NCI-H1048 (cell line): ENCODE data around the gene CSTF3.

Experiments
- DNase-seq: peaks from one replicate; lab custom pipeline; 2025; lab: John Stamatoyannopoulos, UW

CSTF3 gene

GRCh38 chr11:33040862-33041453 is 120.3 kb downstream of the CSTF3 start:
- no peak for DNase-seq

DNA sequence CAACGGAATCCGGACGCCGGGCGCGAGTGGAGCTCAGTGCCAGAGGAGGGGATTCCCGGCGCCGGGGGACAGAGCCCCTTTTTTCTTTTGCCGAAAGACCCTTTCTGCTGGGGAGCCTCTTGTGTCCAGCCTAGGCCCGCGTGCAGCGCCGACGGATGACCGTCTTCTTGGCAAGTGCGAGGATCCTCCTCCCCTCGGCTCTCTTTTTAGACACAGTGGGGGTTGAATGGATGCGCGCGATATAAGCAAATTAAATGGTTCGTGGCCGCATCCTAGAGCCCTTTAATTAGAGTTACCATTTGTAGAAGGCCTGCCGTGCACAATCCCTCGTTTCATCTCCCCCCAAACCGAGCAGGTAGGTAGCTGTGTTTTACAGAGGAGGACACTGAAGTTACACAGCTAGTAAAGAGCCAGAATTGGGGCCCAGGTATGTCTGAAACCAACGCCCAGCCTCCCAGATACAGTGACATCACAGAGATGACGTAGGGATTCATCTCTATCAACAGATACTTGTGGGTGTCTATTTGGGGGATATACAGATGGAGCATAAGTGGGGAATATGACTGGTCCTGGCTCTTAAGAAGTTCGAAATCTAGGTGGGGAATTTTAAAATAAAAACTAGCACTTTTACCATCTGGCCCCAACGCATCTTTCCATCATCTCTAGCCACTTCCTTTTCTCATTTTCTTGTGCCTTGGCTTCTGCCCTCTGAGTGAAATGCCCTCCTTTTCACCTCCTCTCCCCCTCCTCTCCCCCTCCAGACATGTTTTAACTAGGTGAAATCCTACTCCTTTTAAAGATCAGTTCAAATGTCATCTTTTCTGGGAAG is 121.0 kb downstream of the CSTF3 start:
- DNase-seq: no peak

GRCh38 chr11:33039274-33040032 is 121.8 kb downstream of the CSTF3 start, which contains the start of gene TCP11L1:
TCP11L1 (plus strand) TSS chr11:33039572; CDS start chr11:33043774, 4,202 bp downstream.
- peak; percentile 23 for DNase-seq

DNA sequence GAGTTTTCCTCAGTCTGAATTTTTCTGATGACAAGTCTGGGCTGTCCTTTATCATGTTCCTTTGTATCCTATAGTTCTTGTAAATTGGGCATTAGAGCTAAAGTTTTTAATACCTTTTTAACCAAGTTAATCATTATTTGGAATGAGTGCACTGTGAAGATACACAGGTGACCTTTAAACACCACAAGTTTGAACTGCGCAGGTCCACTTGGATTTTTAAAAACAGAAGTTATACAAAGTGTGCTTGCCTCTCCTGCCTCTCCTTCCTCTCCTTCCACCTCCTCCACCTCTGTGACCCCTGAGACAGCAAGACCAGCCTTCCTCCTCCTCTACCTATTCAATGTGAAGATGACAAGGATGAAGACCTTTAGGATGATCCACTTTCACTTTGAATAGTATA is 126.3 kb downstream of the CSTF3 start:
- no peak for DNase-seq
